ENCODE data around the gene SEM1. TPM values are rescaled to one million over a fixed set of nuclear protein-coding genes. Genes with fewer than 3 reads are reported as not detected.
"Not testable (repeated sequence)": the region's sequence is repeated elsewhere in the genome, so short reads cannot be mapped to it uniquely, and the experiment has no call there.

Gene SEM1
- total and polyA plus RNA-seq, 9 donors: 20.5 to 308 (median 45.9) TPM

GRCh38 chr7:96729820-96730219 lies 20.2 kb upstream of the SEM1 start:
- Histone ChIP-seq H3K36me3 (no peaks in the 10 kb centered on the region), H3K4me3 (no peak overlapping the region), H3K27ac (no peak overlapping the region), H3K4me1 (ENCODE audit: insufficient read depth) (no peaks in the 10 kb centered on the region), H3K27me3 (no peaks in the 10 kb centered on the region), H3K9me3 (no peaks in the 10 kb centered on the region)
- 85 to 89% (median 87%) methylated on average over 2 of the region's 2 CpGs for WGBS, 3 donors
- no peak for DNase-seq
- intact Hi-C loops (cut with DNase I): no loop called here
- TF ChIP-seq POLR2A (IDR thresholded peaks at IDR 0.05) (no peak), EP300 (IDR thresholded peaks at IDR 0.05) (no peak)
- TF ChIP-seq, protein P1, sequence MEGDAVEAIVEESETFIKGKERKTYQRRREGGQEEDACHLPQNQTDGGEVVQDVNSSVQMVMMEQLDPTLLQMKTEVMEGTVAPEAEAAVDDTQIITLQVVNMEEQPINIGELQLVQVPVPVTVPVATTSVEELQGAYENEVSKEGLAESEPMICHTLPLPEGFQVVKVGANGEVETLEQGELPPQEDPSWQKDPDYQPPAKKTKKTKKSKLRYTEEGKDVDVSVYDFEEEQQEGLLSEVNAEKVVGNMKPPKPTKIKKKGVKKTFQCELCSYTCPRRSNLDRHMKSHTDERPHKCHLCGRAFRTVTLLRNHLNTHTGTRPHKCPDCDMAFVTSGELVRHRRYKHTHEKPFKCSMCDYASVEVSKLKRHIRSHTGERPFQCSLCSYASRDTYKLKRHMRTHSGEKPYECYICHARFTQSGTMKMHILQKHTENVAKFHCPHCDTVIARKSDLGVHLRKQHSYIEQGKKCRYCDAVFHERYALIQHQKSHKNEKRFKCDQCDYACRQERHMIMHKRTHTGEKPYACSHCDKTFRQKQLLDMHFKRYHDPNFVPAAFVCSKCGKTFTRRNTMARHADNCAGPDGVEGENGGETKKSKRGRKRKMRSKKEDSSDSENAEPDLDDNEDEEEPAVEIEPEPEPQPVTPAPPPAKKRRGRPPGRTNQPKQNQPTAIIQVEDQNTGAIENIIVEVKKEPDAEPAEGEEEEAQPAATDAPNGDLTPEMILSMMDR (IDR thresholded peaks at IDR 0.05): no peak

GRCh38 chr7:96728139-96728538 lies 18.5 kb upstream of the SEM1 start:
- TF ChIP-seq, protein P1 (IDR thresholded peaks at IDR 0.05): no peak
- TF ChIP-seq POLR2A (IDR thresholded peaks at IDR 0.05) (no peak), EP300 (IDR thresholded peaks at IDR 0.05) (no peak)
- H3K4me1 ChIP-seq (ENCODE audit: insufficient read depth): no peaks in the 10 kb centered on the region
- H3K4me3 ChIP-seq: no peak overlapping the region
- no peaks in the 10 kb centered on the region for H3K9me3 ChIP-seq
- 86 to 93% (median 93%) methylated on average over 4 of the region's 4 CpGs for WGBS, 3 donors
- no peak overlapping the region for H3K27ac ChIP-seq
- DNase-seq: no peak
- no peaks in the 10 kb centered on the region for H3K36me3 ChIP-seq
- H3K27me3 ChIP-seq: no peaks in the 10 kb centered on the region
- intact Hi-C loops (cut with DNase I): no loop called here

DNA sequence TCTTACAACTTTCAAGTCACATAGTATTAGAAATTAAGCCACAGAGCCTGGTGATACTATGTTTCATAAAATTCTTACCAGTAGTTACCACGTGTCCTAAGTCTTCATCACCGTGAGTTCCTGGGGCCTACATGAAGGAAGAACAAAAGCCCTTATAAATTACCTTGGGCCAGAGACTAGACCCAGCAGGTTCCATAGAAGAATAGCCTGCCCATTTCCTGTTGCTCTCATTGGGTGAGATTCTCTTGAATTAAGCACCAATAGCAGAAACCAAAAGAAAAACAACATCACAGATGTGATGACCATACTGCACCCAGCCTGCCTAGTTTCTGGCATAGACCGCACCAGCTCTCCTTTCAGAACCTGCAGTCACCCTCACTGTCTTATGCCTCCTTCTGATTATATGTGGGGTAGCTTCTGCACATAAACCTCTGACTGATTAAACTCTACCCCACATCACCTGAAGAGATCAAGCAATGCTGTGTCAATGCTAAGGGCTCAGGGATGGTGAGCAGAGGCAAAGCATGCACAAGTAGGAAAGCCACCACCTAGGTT lies 18.0 kb upstream of the SEM1 start:
- WGBS, 3 donors: 86 to 87% (median 87%) methylated on average over 3 of the region's 3 CpGs
- no peaks in the 10 kb centered on the region for H3K27me3 ChIP-seq
- H3K9me3 ChIP-seq: no peaks in the 10 kb centered on the region
- no peak overlapping the region for H3K4me3 ChIP-seq
- intact Hi-C loops (cut with DNase I): no loop called here
- DNase-seq: no peak
- no peaks in the 10 kb centered on the region for H3K36me3 ChIP-seq
- TF ChIP-seq EP300 (IDR thresholded peaks at IDR 0.05): no peak
- no peak overlapping the region for H3K27ac ChIP-seq
- no peaks in the 10 kb centered on the region for H3K4me1 ChIP-seq (ENCODE audit: insufficient read depth)

- H3K9me3 ChIP-seq: no peaks in the 10 kb centered on the region
- WGBS, 3 donors: 36 to 41% (median 38%) methylated on average over 4 of the region's 4 CpGs
- DNase-seq: no peak
- H3K27ac ChIP-seq: no peak overlapping the region
- H3K4me3 ChIP-seq: no peak overlapping the region
- H3K27me3 ChIP-seq: no peaks in the 10 kb centered on the region
- no peaks in the 10 kb centered on the region for H3K4me1 ChIP-seq (ENCODE audit: insufficient read depth)
- no peaks in the 10 kb centered on the region for H3K36me3 ChIP-seq
- TF ChIP-seq, protein P1 (IDR thresholded peaks at IDR 0.05): no peak
- no peak for TF ChIP-seq EP300 (IDR thresholded peaks at IDR 0.05)
- TF ChIP-seq POLR2A (IDR thresholded peaks at IDR 0.05): no peak
- intact Hi-C loops (cut with DNase I): no loop called here
These were observed 14.0 kb upstream of the SEM1 start for GRCh38 chr7:96723622-96724021.

GRCh38 chr7:96722928-96723327 lies 13.3 kb upstream of the SEM1 start:
- WGBS, 3 donors: 95 to 96% (median 96%) methylated on average over 2 of the region's 2 CpGs
- H3K4me3 ChIP-seq; intact Hi-C loops (cut with DNase I); H3K9me3 ChIP-seq; H3K36me3 ChIP-seq; H3K27ac ChIP-seq; H3K4me1 ChIP-seq (ENCODE audit: insufficient read depth); H3K27me3 ChIP-seq; DNase-seq: not testable (repeated sequence)

Data from ovary (tissue), 9 donors.